Adrenal gland (tissue), 12 donors: ENCODE results near the gene NPAS3. TPM values are rescaled to one million over a fixed set of nuclear protein-coding genes. Genes with fewer than 3 reads are reported as not detected.

Experiments
- DNase-seq, 7 donors: peaks; one replicate each; pipeline ENCODE4 v3.0.0-alpha.2; 2019 to 2020
- H3K27ac ChIP-seq, 5 donors: fragments of 200-600 bp; sonication (generic) in 4 of 5; 1 replicate in 3 of 5; 2 replicates in 2 of 5; pipeline versions ENCODE4 v1.5.1 to v1.8.0; 2016 to 2020; ENCODE audit warnings: mild to moderate bottlenecking in 1 of 5
- H3K27me3 ChIP-seq: fragments of 200-600 bp; 2 replicates; pipeline ENCODE4 v1.8.0; 2021
- H3K36me3 ChIP-seq, 2 donors: fragments of 200-600 bp; replicated peaks in 1 of 2; 1 replicate in 1 of 2; 2 replicates in 1 of 2; pipeline versions ENCODE4 v1.5.1 to v1.8.0; 2018 to 2022
- H3K4me1 ChIP-seq, 2 donors: fragments of 200-600 bp; replicated peaks in 1 of 2; 1 replicate in 1 of 2; 2 replicates in 1 of 2; pipeline versions ENCODE4 v1.5.1 to v1.8.0; 2018 to 2021
- H3K4me3 ChIP-seq, 4 donors: fragments of 200-600 bp; sonication (generic) in 3 of 4; one replicate each; pipeline ENCODE4 v1.5.1; 2016 to 2018
- H3K9me3 ChIP-seq, 3 donors: fragments of 200-600 bp; sonication (generic) in 1 of 3; replicated peaks in 1 of 3; 1 replicate in 2 of 3; 2 replicates in 1 of 3; pipeline versions ENCODE4 v1.5.1 to v1.8.0; 2016 to 2021
- POLR2A ChIP-seq, 2 donors: fragments of 450-650 bp; IDR thresholded peaks; one replicate each; pipeline ENCODE4 v1.6.1; 2017; ENCODE audit warnings: antibody characterized with exemption in 2 of 2, mild to moderate bottlenecking in 2 of 2, moderate library complexity in 1 of 2
- WGBS, 4 donors: extraction: QIAGEN DNeasy Blood & Tissue Kit in 2 of 4; methylation state at CpG; one replicate each; pipeline versions ENCODE4 v1.1.5 to v1.1.7; 2013 to 2017; 5-methylcytosine and 5-hydroxymethylcytosine counted together
- intact Hi-C, 2 donors: fragments of 100-400 bp; cut with DNase I; formaldehyde crosslinking; loops; one replicate each; pipeline versions ENCODE4 v1.14.1 to v1.15.0; 2022 to 2023
- polyA plus RNA-seq, 3 donors: library from polyadenylated mRNA; stranded (reverse); fragments of 200-250 nt in 2 of 3; fragments of 350-450 nt in 1 of 3; fragmentation: Illumina TruSeq in 1 of 3; extraction: RNeasy Lipid Tissue Mini Kit (QIAGEN cat#74804) in 1 of 3; gene quantifications; one replicate each; pipeline ENCODE4 v1.2.3, GENCODE V29; 2013 to 2014
- total RNA-seq, 9 donors: library from RNA; depleted of rRNA in 4 of 9; stranded (reverse); fragments of >200 nt in 4 of 9; fragments of 120-200 nt in 1 of 9; fragmentation: NEBNext Ultra II Directional in 1 of 9; extraction: Animal tissue kit (Norgen Biotek cat#: 25700) in 1 of 9; gene quantifications; one replicate each; pipeline versions ENCODE4 v1.1.0 to v1.2.4, GENCODE V29; 2013 to 2023
- TF ChIP-seq, protein P1 (sequence below), 6 experiments: fragments of 450-650 bp in 4 of 6; fragments of 200-600 bp in 2 of 6; sonication (generic) in 1 of 6; IDR thresholded peaks; 1 replicate in 5 of 6; 2 replicates in 1 of 6; pipeline versions ENCODE4 v1.5.1 to v1.8.0; 2016 to 2021; ENCODE audit warnings: antibody characterized with exemption in 6 of 6, mild to moderate bottlenecking in 2 of 6, moderate library complexity in 1 of 6
- donor health status: healthy with polysubstance abuse.
- donor health status: Bipolar disorder and iron deficiency.
- donor health status: DM: yes; HTN: yes; CAD: no.
- donor health status: DM: no; HTN: no; CAD: no.
- donor health status: DM: no; HTN: no; CAD: no.
- donor health status: DM: yes; HTN: yes; CAD: no.

Gene NPAS3
- total and polyA plus RNA-seq, 12 donors = 0.36 to 7.5 (median 1.5) TPM

- intact Hi-C loops = no loop called here
- TF ChIP-seq, protein P1, sequence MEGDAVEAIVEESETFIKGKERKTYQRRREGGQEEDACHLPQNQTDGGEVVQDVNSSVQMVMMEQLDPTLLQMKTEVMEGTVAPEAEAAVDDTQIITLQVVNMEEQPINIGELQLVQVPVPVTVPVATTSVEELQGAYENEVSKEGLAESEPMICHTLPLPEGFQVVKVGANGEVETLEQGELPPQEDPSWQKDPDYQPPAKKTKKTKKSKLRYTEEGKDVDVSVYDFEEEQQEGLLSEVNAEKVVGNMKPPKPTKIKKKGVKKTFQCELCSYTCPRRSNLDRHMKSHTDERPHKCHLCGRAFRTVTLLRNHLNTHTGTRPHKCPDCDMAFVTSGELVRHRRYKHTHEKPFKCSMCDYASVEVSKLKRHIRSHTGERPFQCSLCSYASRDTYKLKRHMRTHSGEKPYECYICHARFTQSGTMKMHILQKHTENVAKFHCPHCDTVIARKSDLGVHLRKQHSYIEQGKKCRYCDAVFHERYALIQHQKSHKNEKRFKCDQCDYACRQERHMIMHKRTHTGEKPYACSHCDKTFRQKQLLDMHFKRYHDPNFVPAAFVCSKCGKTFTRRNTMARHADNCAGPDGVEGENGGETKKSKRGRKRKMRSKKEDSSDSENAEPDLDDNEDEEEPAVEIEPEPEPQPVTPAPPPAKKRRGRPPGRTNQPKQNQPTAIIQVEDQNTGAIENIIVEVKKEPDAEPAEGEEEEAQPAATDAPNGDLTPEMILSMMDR (IDR thresholded peaks at IDR 0.05) = no peak
- no peak for TF ChIP-seq POLR2A (IDR thresholded peaks at IDR 0.05)
Measured at GRCh38 chr14:33450416-33450815, 511.7 kb downstream of the NPAS3 start.

DNA sequence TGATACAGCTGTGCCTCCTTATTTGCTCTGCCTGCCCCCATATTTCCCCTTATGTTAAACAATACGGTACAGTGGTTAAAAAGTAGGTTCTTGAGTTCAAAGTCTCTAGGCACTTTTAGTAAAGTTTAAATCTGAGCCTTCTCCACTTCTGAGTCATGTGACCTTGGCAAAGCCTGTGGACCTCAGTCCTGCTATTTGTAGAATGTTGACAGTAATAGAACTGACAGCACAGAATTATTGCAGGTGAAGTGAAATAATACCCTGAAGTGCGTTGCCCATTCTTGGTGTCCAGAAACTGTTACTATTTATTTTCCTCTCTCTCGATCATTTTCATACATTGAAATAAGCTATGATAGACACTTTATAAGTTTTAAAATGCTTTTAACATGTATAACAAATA lies 512.5 kb downstream of the NPAS3 start:
- intact Hi-C loops = no loop called here
- H3K27ac ChIP-seq = no peak overlapping the region
- H3K4me3 ChIP-seq = no peak overlapping the region
- no peaks in the 10 kb centered on the region for H3K27me3 ChIP-seq
- H3K9me3 ChIP-seq = no peaks in the 10 kb centered on the region
- no peak for TF ChIP-seq POLR2A (IDR thresholded peaks at IDR 0.05)
- TF ChIP-seq, protein P1 (IDR thresholded peaks at IDR 0.05) = no peak
- H3K4me1 ChIP-seq = peaks cover 0 to 19% of the 10 kb centered on the region in 2 donors
- no peaks in the 10 kb centered on the region for H3K36me3 ChIP-seq
- DNase-seq = peak; percentile 30 to 58 (median 41)
- WGBS, 4 donors = 35 to 57% (median 41%) methylated on average over 3 of the region's 3 CpGs

More at GRCh38 chr14:33450416-33450815, 511.7 kb downstream of the NPAS3 start:
- Histone ChIP-seq H3K4me3 (no peak overlapping the region), H3K27ac (no peak overlapping the region), H3K4me1 (peaks cover 0 to 19% of the 10 kb centered on the region in 2 donors), H3K36me3 (no peaks in the 10 kb centered on the region), H3K9me3 (no peaks in the 10 kb centered on the region), H3K27me3 (no peaks in the 10 kb centered on the region)
- no peak for DNase-seq
- 87 to 95% (median 90%) methylated on average over 2 of the region's 2 CpGs for whole genome bisulfite sequencing, 4 donors

- H3K27me3 ChIP-seq = no peaks in the 10 kb centered on the region
- TF ChIP-seq, protein P1 (IDR thresholded peaks at IDR 0.05) = no peak
- TF ChIP-seq POLR2A (IDR thresholded peaks at IDR 0.05) = no peak
- 93 to 99% (median 96%) methylated on average over 3 of the region's 3 CpGs for WGBS, 4 donors
Measured at GRCh38 chr14:33452995-33453394, 514.3 kb downstream of the NPAS3 start.

GRCh38 chr14:33454022-33454595 lies 515.4 kb downstream of the NPAS3 start:
- no peaks in the 10 kb centered on the region for H3K36me3 ChIP-seq
- intact Hi-C loops = no loop called here
- no peak overlapping the region for H3K27ac ChIP-seq
- H3K9me3 ChIP-seq = no peaks in the 10 kb centered on the region
- H3K4me1 ChIP-seq = peaks cover 0 to 19% of the 10 kb centered on the region in 2 donors
- DNase-seq = no peak
- no peak for TF ChIP-seq POLR2A (IDR thresholded peaks at IDR 0.05)
- TF ChIP-seq, protein P1 (IDR thresholded peaks at IDR 0.05) = no peak
- WGBS, 4 donors = 9 to 21% (median 15%) methylated on average over 1 of the region's 1 CpG
- H3K27me3 ChIP-seq = no peaks in the 10 kb centered on the region
- H3K4me3 ChIP-seq = peak overlapping the region in 1 of 4 donors; percentile 7

More at GRCh38 chr14:33452995-33453394, 514.3 kb downstream of the NPAS3 start:
- H3K9me3 ChIP-seq = no peaks in the 10 kb centered on the region
- H3K4me1 ChIP-seq = peaks cover 0 to 19% of the 10 kb centered on the region in 2 donors
- intact Hi-C loops = no loop called here
- H3K4me3 ChIP-seq = no peak overlapping the region
- DNase-seq = no peak
- H3K27ac ChIP-seq = no peak overlapping the region
- no peaks in the 10 kb centered on the region for H3K36me3 ChIP-seq
